ENCODE data around the gene MDM1. TPM values are rescaled to one million over a fixed set of nuclear protein-coding genes. Genes with fewer than 3 reads are reported as not detected.

Gene MDM1
- polyA plus RNA-seq, 1 donor (not counting 4 experiments of a cell fraction or from before 2014, with no cell fraction given), result 7.5 TPM

GRCh38 chr12:68260153-68260552 is 72.0 kb downstream of the MDM1 start:
- Histone ChIP-seq H3K27ac (ENCODE audit: control insufficient read depth, insufficient read depth, low read length) (peak overlapping the region; percentile 96), H3K4me2 (ENCODE audit: control insufficient read depth, extremely low read depth, insufficient read depth, low read depth, low read length) (peak overlapping the region; percentile 96), H3K36me3 (ENCODE audit: control insufficient read depth in 2 of 2, extremely low read depth in 1 of 2, insufficient read depth in 2 of 2, low read length in 2 of 2) (no peaks in the 10 kb centered on the region), H3K9ac (ENCODE audit: control insufficient read depth, extremely low read depth, insufficient read depth, low read length) (no peak overlapping the region), H3K79me2 (ENCODE audit: control insufficient read depth, insufficient read depth, low read length) (no peaks in the 10 kb centered on the region), H3K9me1 (ENCODE audit: control insufficient read depth, extremely low read depth, insufficient read depth, low read length) (no peaks in the 10 kb centered on the region), H3K27me3 (ENCODE audit: control insufficient read depth, extremely low read depth, insufficient read depth, low read length) (no peaks in the 10 kb centered on the region), H3K4me1 (ENCODE audit: control insufficient read depth, extremely low read depth, insufficient read depth, low read length) (peaks cover 22% of the 10 kb centered on the region), H3K4me3 (ENCODE audit: control insufficient read depth in 2 of 3, extremely low read depth in 1 of 3, insufficient read depth in 2 of 3, low read depth in 1 of 3, low read length in 3 of 3) (no peak overlapping the region), H3K9me3 (ENCODE audit: control insufficient read depth, low read depth, low read length) (no peaks in the 10 kb centered on the region), H4K20me1 (ENCODE audit: control insufficient read depth, extremely low read depth, insufficient read depth, low read length) (no peaks in the 10 kb centered on the region), H2AFZ (ENCODE audit: control insufficient read depth, low read length) (no peak overlapping the region)
- DNase-seq (ENCODE audit: low read depth, low spot score) (no peak), FAIRE-seq (no peak)
- dilution Hi-C loops (cut with MboI; ENCODE audit: extremely low pct_ligation_motif_present, low sequenced_read_pairs), result no loop called here
- TF ChIP-seq, protein P1, sequence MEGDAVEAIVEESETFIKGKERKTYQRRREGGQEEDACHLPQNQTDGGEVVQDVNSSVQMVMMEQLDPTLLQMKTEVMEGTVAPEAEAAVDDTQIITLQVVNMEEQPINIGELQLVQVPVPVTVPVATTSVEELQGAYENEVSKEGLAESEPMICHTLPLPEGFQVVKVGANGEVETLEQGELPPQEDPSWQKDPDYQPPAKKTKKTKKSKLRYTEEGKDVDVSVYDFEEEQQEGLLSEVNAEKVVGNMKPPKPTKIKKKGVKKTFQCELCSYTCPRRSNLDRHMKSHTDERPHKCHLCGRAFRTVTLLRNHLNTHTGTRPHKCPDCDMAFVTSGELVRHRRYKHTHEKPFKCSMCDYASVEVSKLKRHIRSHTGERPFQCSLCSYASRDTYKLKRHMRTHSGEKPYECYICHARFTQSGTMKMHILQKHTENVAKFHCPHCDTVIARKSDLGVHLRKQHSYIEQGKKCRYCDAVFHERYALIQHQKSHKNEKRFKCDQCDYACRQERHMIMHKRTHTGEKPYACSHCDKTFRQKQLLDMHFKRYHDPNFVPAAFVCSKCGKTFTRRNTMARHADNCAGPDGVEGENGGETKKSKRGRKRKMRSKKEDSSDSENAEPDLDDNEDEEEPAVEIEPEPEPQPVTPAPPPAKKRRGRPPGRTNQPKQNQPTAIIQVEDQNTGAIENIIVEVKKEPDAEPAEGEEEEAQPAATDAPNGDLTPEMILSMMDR (optimal IDR thresholded peaks at IDR 0.05 in 1 of 3, IDR thresholded peaks at IDR 0.05 in 1 of 3, conservative IDR thresholded peaks at IDR 0.05 in 1 of 3; ENCODE audit: extremely low read depth in 1 of 3, insufficient read depth in 2 of 3, low read length in 3 of 3), result no peak
- TF ChIP-seq EZH2 (IDR thresholded peaks at IDR 0.05; ENCODE audit: low read length), result no peak

GRCh38 chr12:68259318-68259940 is 72.7 kb downstream of the MDM1 start:
- peak; percentile 60 for DNase-seq (ENCODE audit: low read depth, low spot score)
- H2AFZ ChIP-seq (ENCODE audit: control insufficient read depth, low read length), result peak overlapping the region; percentile 91
- dilution Hi-C loops (cut with MboI; ENCODE audit: extremely low pct_ligation_motif_present, low sequenced_read_pairs), result no loop called here

More at GRCh38 chr12:68259318-68259940, 72.7 kb downstream of the MDM1 start:
- H3K4me3 ChIP-seq (ENCODE audit: control insufficient read depth in 2 of 3, extremely low read depth in 1 of 3, insufficient read depth in 2 of 3, low read depth in 1 of 3, low read length in 3 of 3), result peak overlapping the region in 2 of 3 experiments; percentile 24 to 44
- no peaks in the 10 kb centered on the region for H3K9me1 ChIP-seq (ENCODE audit: control insufficient read depth, extremely low read depth, insufficient read depth, low read length)
- H3K9ac ChIP-seq (ENCODE audit: control insufficient read depth, extremely low read depth, insufficient read depth, low read length), result peak overlapping the region; percentile 78
- peak; percentile 95 for FAIRE-seq
- H3K79me2 ChIP-seq (ENCODE audit: control insufficient read depth, insufficient read depth, low read length), result no peaks in the 10 kb centered on the region
- no peaks in the 10 kb centered on the region for H3K27me3 ChIP-seq (ENCODE audit: control insufficient read depth, extremely low read depth, insufficient read depth, low read length)
- TF ChIP-seq, protein P1 (optimal IDR thresholded peaks at IDR 0.05 in 1 of 3, IDR thresholded peaks at IDR 0.05 in 1 of 3, conservative IDR thresholded peaks at IDR 0.05 in 1 of 3; ENCODE audit: extremely low read depth in 1 of 3, insufficient read depth in 2 of 3, low read length in 3 of 3), result no peak
- no peak for TF ChIP-seq EZH2 (IDR thresholded peaks at IDR 0.05; ENCODE audit: low read length)
- H3K27ac ChIP-seq (ENCODE audit: control insufficient read depth, insufficient read depth, low read length), result peak overlapping the region; percentile 96
- H3K36me3 ChIP-seq (ENCODE audit: control insufficient read depth in 2 of 2, extremely low read depth in 1 of 2, insufficient read depth in 2 of 2, low read length in 2 of 2), result no peaks in the 10 kb centered on the region
- peak overlapping the region; percentile 96 for H3K4me2 ChIP-seq (ENCODE audit: control insufficient read depth, extremely low read depth, insufficient read depth, low read depth, low read length)
- H4K20me1 ChIP-seq (ENCODE audit: control insufficient read depth, extremely low read depth, insufficient read depth, low read length), result no peaks in the 10 kb centered on the region
- no peaks in the 10 kb centered on the region for H3K9me3 ChIP-seq (ENCODE audit: control insufficient read depth, low read depth, low read length)
- H3K4me1 ChIP-seq (ENCODE audit: control insufficient read depth, extremely low read depth, insufficient read depth, low read length), result peaks cover 22% of the 10 kb centered on the region
